AG04450 (cell line): ENCODE data around the gene ATOX1. TPM values are rescaled to one million over a fixed set of nuclear protein-coding genes. Genes with fewer than 3 reads are reported as not detected.

Experiments used
- CTCF ChIA-PET: fragments of 300-600, 350-600 bp; formaldehyde crosslinking; extraction: SDS; loops from one replicate; lab custom pipeline; 2022; ENCODE audit warnings: antibody characterized with exemption, inconsistent platforms; lab: Charles Lee
- POLR2A ChIA-PET: fragments of 350-600 bp; formaldehyde crosslinking; extraction: SDS; loops from one replicate; lab custom pipeline; 2021; ENCODE audit warnings: antibody characterized with exemption, inconsistent platforms; lab: Yijun Ruan, JAX
- DNase-seq: peaks from one replicate; pipeline ENCODE4 v3.0.0-alpha.2; 2011; ENCODE audit warnings: low read depth, low spot score
- H3K27ac ChIP-seq: one replicate; pipeline ENCODE4 v1.5.1; 2012; ENCODE audit warnings: low read depth, low read length, control low read depth
- H3K27me3 ChIP-seq: one replicate; pipeline ENCODE4 v1.6.0; 2012; ENCODE audit warnings: low read length; ENCODE audit not compliant: control insufficient read depth, insufficient read depth
- H3K4me3 ChIP-seq: 2 replicates; pipeline ENCODE4 v1.5.1; 2011; ENCODE audit warnings: mild to moderate bottlenecking, low read depth, low read length, control low read depth
- H3K9me3 ChIP-seq: 2 replicates; pipeline ENCODE4 v1.5.1; 2012; ENCODE audit warnings: low read length; ENCODE audit not compliant: control insufficient read depth, insufficient read depth
- polyA plus RNA-seq: library from polyadenylated mRNA; depleted of rRNA; stranded (reverse); fragments of >200 nt; gene quantifications from 2 replicates; pipeline ENCODE4 v1.2.3, GENCODE V29; 2011
- TF ChIP-seq, protein P1 (sequence below): IDR thresholded peaks from 2 replicates; pipeline ENCODE4 v1.5.1; 2011; ENCODE audit warnings: low read depth, low read length, control low read depth, inconsistent platforms

The ATOX1 gene
- polyA plus RNA-seq, 1 experiment = 138 TPM

- peak within 1 kb of the TSS; percentile 95 for H3K27ac ChIP-seq
- TF ChIP-seq, protein P1, sequence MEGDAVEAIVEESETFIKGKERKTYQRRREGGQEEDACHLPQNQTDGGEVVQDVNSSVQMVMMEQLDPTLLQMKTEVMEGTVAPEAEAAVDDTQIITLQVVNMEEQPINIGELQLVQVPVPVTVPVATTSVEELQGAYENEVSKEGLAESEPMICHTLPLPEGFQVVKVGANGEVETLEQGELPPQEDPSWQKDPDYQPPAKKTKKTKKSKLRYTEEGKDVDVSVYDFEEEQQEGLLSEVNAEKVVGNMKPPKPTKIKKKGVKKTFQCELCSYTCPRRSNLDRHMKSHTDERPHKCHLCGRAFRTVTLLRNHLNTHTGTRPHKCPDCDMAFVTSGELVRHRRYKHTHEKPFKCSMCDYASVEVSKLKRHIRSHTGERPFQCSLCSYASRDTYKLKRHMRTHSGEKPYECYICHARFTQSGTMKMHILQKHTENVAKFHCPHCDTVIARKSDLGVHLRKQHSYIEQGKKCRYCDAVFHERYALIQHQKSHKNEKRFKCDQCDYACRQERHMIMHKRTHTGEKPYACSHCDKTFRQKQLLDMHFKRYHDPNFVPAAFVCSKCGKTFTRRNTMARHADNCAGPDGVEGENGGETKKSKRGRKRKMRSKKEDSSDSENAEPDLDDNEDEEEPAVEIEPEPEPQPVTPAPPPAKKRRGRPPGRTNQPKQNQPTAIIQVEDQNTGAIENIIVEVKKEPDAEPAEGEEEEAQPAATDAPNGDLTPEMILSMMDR = peak; percentile 68
- CTCF ChIA-PET = interaction anchor here (0.5 to 2.6 kb wide), 41 partner anchors 9 to 769 kb away, joined by 3 to 19 read pairs (median 4); partner anchors contain the start of gene ATOX1
- peak; percentile 100 for DNase-seq
- peak within 1 kb of the TSS; percentile 91 for H3K4me3 ChIP-seq
- no peaks in the 10 kb centered on the region for H3K9me3 ChIP-seq
- POLR2A ChIA-PET = interaction anchor here (0.5 to 2.6 kb wide), 30 partner anchors 9 to 324 kb away, joined by 3 to 28 read pairs (median 5); partner anchors contain the start of genes ATOX1, SLC36A1 and SPARC
- H3K27me3 ChIP-seq = no peaks in the 10 kb centered on the region
Measured at GRCh38 chr5:151771259-151772028, 13.0 kb upstream of the ATOX1 start, which contains the start of gene G3BP1. Gene G3BP1 (plus strand): TSS chr5:151771954. CDS start chr5:151786621, 14,667 bp downstream.

DNA sequence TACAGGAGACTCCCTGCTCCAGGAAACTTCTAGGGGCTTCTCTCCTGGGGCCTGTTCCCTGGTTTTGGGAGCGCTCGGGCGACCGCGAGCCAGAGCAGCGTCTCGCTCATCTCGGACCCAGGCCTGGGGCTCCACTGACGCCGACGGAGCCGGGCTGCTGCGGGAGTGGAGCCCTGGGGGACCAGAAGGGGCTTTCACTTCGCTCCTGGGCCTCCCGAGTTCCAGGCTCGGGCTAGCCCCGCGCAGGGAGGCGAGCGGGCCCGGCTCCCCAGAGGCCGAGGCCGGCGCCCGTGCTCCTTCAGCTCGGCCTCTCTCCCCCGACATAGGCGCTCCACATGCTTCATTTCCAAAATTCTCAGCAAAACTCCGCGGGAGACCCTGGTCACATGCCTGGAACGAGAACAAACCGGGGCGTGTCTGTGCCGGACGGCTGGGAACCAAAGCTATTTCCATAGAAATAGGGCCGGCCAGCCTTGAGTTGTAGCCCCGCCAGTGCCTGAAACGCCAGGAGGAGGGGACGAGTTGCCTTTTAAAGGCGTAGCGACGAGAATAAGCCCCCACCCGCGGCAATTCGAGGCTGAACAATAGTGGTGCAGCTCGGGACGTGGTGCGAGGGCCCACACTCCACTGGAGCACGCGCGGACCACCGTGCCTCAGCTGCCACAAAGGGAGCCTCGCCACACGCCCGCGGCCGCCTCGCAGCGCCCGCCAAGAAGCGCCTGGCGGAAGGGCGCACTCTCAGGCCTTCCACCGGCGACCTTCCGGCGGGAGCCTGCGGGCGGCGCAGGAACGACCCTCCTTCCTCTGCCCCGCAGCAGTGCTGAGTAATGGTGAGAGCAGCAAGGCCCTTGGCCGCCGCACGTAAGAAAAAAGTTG, 12.2 kb upstream of the ATOX1 start:
- no peaks in the 10 kb centered on the region for H3K27me3 ChIP-seq
- POLR2A ChIA-PET = interaction anchor here (0.5 to 2.6 kb wide), 23 partner anchors 10 to 323 kb away, joined by 3 to 28 read pairs (median 6); partner anchors contain the start of genes ATOX1, SLC36A1 and SPARC
- TF ChIP-seq, protein P1 = no peak; the same call in 1 of the 2 replicates
- peak overlapping the region; percentile 95 for H3K27ac ChIP-seq
- no peak for DNase-seq
- peak overlapping the region; percentile 58 for H3K4me3 ChIP-seq
- CTCF ChIA-PET = interaction anchor here (0.5 to 2.6 kb wide), 41 partner anchors 8 to 452 kb away, joined by 3 to 19 read pairs (median 4); partner anchors contain the start of gene ATOX1
- no peaks in the 10 kb centered on the region for H3K9me3 ChIP-seq

GRCh38 chr5:151766975-151767374, 8.5 kb upstream of the ATOX1 start:
- no peak for DNase-seq
- H3K27me3 ChIP-seq = no peaks in the 10 kb centered on the region
- ChIA-PET POLR2A (no interaction called here), CTCF (no interaction called here)
- H3K9me3 ChIP-seq = no peaks in the 10 kb centered on the region
- H3K4me3 ChIP-seq = no peak overlapping the region
- TF ChIP-seq, protein P1 = no peak
- H3K27ac ChIP-seq = no peak overlapping the region

GRCh38 chr5:151764801-151765200, 6.4 kb upstream of the ATOX1 start:
- Histone ChIP-seq H3K4me3 (no peak overlapping the region), H3K27me3 (no peaks in the 10 kb centered on the region), H3K9me3 (no peaks in the 10 kb centered on the region), H3K27ac (no peak overlapping the region)
- ChIA-PET CTCF (interaction anchor here (1.2 to 3.6 kb wide), 3 partner anchors 24 to 113 kb away, joined by 4 to 14 read pairs (median 4); no protein-coding TSS in a partner anchor), POLR2A (no interaction called here)
- TF ChIP-seq, protein P1 = no peak
- DNase-seq = no peak
